T-helper 1 cell (primary cell): ENCODE measurements around the gene DPM1.
"Not testable (repeated sequence)": the region's sequence is repeated elsewhere in the genome, so short reads cannot be mapped to it uniquely, and the experiment has no call there.

ENCODE experiments used
- DNase-seq, 5 donors: peaks; one replicate each; pipeline ENCODE4 v3.0.0-alpha.2; 2012 to 2020

DPM1 gene

GRCh38 chr20:50978533-50978932 lies 20.2 kb upstream of the DPM1 start:
- not testable (repeated sequence) for DNase-seq

- no peak for DNase-seq
Measured at GRCh38 chr20:50977066-50978021, 19.0 kb upstream of the DPM1 start.

DNA sequence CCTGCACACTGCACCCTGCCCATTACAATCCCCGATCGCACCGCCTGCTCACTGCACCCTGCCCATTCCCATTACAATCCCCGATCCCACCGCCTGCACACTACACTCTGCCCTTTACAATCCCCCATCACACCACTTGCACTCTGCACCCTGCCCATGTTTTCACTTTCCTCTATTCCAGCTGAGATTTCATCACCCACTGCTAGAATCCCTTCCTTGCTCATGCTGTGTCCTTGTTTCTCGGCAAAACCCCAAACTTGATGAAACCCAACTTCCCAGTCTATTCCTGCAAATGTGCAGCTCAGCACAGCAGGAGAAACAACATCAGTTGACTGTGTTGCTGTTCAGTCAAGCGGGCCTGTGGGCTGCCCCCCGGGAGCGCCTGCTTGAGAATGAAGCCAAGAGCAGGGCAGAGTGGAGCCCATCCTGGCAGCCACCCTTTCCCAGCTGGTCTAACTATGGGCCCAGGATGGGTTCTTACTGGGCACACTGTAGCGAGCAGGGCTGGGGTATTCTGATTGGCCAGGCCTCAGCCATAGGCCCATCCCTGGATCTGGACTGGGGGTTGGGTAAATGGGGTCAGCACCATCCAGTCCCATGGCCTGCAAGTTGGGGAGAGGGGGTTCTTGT lies 17.5 kb upstream of the DPM1 start:
- no peak for DNase-seq

DNA sequence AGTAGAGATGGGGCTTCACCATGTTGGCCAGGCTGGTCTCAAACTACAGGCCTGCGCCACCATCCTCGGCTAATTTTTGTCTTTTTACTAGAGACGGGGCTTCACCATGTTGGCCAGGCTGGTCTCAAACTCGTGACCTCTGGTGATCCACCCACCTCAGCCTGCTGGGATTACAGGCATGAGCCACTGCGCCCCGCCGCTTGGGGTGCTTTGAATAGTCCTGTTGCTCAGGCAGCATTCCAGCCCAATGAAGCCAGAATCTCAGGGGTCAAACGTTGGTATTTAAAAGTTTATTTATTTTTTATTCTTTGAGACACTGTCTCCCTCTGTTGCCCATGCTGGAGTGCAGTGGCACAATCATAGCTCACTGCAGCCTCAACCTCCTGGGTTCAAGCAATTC lies 11.6 kb upstream of the DPM1 start:
- DNase-seq = no peak

DNA sequence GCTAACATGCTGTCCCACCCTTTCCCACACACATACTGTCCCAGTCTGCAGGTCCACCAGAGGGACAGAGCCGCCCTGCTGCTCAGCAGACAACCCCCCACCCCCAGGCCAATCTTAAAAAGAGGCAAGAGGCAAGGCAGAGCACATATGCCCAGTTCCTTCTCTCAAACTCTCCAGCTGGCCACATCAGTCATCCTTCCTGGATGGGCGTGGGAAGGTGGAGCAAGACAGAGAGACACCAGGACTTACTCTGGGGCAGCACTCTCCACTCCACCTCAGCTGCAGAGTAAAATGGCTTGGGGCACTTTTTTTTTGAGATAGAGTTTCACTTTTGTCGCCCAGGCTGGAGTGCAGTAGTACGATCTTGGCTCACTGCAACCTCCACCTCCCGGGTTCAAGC lies 11.1 kb upstream of the DPM1 start:
- no peak for DNase-seq

GRCh38 chr20:50968289-50968688 lies 10.0 kb upstream of the DPM1 start:
- no peak for DNase-seq

GRCh38 chr20:50967586-50967985 lies 9.3 kb upstream of the DPM1 start:
- DNase-seq = no peak

DNA sequence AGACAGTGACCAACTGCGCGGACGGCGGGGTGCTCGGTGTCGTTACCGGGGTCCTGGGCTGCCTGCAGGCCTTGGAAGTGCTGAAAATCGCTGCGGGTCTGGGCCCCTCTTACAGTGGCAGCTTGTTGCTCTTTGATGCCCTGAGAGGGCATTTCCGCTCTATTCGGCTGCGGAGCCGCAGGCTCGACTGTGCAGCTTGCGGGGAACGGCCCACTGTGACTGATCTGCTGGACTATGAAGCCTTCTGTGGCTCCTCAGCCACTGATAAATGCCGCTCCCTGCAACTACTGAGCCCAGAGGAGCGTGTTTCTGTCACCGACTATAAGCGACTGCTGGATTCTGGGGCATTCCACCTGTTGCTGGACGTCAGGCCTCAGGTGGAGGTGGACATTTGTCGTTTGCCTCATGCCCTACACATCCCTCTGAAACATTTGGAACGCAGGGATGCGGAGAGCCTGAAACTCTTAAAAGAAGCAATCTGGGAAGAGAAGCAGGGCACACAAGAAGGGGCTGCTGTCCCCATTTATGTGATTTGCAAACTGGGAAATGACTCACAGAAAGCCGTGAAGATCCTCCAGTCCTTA lies 1.3 kb upstream of the DPM1 start:
- no peak for DNase-seq

DNA sequence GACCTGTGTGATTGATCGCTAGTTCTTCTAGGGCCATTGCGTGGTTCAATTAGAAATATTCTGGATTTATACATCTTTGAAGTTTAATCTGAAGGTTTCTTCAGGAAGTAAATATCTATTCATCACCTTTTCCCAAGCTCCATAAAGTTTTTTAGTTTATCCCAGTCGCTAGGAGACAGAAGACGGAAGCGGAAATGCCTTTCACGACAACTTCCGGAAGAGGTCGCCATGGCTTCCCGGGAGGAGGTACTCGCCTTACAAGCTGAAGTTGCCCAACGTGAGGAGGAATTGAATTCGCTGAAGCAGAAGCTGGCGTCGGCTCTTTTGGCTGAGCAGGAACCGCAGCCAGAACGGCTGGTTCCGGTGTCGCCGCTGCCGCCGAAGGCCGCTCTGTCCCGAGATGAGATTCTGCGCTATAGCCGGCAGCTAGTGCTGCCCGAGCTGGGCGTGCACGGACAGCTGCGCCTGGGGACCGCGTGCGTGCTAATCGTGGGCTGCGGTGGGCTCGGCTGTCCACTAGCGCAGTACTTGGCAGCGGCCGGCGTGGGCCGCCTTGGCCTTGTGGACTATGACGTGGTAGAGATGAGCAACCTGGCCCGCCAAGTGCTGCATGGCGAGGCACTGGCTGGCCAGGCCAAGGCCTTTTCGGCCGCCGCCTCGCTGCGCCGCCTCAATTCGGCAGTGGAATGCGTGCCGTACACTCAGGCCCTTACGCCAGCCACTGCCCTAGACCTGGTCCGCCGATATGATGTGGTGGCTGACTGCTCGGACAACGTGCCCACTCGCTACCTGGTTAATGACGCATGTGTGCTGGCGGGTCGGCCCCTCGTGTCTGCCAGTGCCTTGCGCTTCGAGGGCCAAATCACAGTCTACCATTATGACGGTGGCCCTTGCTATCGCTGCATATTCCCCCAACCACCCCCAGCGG lies 547 bp upstream of the DPM1 start, which contains the start of gene MOCS3:
Gene MOCS3 (plus strand): TSS at position 204 of the 928 bp plus-strand sequence. CDS start 25 bp downstream, at position 229.
- peak; percentile 70 to 91 (median 77) for DNase-seq

DNA sequence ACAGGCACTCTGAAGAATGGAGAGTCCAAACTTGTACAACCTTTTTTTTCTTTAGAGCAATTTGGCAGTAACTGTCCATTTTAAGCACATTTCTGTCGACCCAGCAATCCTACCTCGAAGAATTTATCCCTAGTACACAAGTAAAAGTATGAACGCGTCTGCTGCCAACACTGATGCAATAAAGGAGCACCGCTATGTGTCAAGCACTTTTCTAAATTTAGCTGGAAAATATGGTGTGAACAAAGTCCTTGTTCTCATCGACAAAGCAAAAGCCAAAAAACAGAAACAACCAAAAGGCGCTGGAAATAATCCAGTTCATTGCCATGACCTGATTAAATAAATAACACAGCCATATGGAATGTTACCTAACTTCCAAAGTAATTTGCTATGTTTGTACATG lies 1.1 kb downstream of the DPM1 start:
- DNase-seq = no peak

GRCh38 chr20:50953821-50954220 lies 4.5 kb downstream of the DPM1 start:
- no peak for DNase-seq

DNA sequence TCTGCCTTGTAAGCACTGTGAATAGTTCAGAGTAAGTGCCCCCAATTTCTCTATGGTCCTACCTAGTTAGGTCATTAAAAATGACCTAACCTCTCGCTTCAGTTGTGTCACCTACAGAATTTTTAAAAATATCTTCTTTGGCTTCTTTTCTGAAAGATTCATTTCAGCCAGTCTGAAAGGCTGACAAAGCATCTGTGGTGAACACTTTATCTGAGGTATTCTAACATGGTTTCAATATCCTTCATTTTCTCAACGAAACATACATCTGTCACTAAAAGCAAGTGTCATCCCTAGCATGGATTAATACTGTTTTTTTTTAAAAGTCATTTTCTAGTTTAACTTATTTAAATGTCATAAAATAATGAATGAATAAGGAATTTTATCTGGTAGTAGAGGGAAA lies 5.1 kb downstream of the DPM1 start:
- DNase-seq = no peak

DNA sequence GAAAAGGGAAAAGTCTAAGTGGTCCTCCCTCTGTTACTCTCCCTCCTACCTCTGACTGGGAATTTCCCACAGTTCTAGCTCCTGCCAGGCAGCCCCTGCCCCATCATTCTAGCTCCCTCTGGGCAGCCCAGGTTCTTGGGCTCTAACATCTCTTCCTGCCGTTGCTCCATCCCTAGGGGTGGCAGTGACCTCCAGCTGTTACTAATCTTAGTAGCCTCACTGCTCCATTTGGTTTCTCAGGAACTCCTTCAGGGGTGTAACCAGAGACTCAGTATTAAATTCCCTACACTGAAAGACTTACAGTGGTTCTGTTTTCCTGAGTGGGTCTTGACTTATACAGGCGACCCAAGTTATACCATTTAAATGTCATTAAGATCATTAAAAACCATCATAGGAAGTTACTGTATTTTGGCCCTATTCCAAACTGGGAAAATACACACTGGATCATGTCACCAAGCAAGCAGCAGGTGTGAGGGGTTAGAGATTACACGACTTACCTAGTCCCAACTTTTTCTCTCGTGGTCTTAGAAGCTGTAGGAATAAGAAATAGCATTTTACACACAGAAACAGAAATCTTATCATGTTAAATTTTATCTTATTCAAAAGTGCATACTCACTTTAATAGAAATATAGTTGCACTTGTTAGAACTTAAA lies 10.1 kb downstream of the DPM1 start:
- no peak for DNase-seq

GRCh38 chr20:50943069-50943468 lies 15.3 kb downstream of the DPM1 start:
- no peak for DNase-seq

DNA sequence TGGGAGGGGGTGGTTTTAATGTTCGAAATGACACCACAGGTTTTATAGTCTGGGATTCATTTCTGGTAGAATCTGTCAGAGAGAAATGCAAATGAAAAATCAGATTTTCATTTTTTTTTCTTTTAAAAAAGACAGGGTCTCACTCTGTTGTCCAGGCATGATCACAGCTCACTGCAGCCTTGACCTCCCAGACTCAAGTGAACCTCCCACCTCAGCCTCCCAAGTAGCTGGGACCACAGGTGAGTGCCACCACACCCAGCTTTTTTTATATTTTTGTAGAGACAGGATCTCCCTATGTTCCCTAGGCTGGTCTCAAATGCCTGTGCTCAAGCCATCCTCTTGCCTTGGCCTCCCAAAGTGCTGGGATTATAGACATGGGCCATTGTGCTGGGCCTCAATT lies 24.7 kb downstream of the DPM1 start:
- no peak for DNase-seq

DNA sequence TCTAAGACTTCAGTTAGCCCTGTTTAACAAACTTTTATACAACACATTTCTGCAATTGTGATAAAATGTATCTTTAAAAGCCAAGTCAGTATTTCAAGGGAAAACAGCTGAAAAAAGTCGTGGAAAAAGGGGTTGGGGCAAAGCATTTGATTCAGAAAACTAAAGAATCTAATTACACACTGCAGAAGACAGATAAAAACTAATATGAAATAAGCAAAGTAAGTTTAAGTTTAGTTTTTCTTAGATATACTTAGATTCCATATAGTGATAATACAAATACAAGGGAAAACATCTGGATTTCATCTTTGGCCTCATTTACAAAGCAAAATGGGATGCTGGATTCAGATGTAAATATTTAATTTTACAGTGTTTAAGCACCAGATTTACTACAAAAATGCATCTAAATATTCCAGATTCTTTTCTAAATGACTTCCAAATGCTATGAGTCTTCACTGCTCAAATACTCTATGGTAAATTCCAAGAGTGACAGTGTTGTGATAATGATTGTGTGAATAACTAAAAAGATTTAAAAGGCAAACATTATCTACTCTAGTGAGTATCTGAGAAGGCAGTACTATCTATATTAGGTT lies 25.5 kb downstream of the DPM1 start:
- no peak for DNase-seq

DNA sequence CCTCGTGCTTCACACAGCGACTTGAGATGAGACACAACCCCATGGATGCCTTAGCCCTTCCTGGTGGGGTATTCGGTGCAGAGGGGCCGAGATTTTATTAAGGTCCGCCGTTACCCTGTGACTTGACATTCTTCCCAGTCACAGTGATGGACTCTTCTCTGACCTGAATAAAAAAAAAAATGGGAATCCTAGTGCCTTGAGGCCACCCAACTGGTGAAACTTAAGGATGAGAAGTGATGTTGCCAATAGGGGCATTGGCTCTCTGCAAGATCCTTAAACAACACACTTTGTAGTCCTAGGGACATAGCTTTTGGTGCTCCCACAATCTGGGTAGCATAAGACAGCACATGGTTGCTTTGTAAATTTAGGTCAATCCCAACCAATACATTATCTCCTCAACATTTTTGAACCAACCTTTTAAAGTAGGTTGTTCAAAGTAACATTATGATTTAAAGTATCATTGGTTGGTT lies 26.3 kb downstream of the DPM1 start:
- no peak for DNase-seq

DNA sequence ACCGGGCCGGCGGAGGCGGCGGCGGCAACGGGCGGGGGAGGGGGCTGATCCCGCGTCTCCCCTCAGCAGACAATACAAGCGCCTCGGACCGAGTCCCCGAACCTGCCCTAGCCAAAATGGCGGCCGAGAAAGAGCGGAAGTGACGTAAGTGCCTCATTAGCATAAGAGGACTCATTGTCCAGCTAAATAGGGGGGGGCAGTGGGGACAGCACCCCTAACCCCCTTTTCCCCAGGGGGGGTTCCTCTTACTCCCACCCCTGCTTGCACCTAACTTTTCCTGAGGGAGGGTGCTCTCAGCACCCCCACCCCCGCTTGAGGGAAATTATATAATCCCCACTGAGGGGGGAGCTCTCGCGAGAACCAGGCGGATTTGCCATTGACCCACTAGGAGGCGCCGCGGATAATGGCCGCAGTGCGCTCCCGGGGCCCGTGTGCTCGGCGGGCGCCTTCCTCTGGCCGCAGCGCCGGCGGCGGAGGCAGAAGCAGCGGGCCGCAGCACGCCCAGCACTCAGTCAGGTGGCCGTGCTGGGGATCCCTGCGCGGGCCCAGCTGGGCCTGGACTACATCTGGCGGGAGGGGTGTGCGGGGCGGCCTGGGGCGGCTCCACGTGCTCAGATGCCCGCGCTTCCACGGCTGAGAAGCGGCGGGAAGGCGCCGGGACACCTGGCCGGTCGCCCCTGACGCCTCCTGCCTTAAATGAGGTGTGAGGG lies 26.9 kb downstream of the DPM1 start, which contains the start of gene ADNP:
Gene ADNP (minus strand): TSS at position 132 of the 710 bp plus-strand sequence. CDS start 27,441 bp downstream, outside the sequence.
- DNase-seq = peak; percentile 80 to 91 (median 87)

DNA sequence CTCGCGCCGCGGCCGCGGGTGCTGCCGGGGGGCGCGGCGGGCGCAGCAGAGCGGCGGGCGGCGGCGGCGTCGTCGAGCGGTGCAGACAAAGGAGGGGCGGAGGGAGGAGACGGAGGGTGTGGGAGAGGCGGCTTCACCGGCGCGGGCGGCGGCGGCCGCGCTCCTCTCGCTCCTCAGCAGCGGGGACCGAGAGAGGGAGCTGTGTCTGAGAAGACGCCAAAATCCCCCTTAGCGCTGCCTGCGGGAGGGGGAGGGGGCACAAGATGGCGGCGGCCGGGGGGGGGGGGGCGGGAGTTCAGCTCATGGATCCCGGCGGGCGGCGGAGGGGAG lies 27.4 kb downstream of the DPM1 start:
- no peak for DNase-seq

GRCh38 chr20:50930139-50930975 lies 28.0 kb downstream of the DPM1 start:
- DNase-seq = peak in 3 of 5 donors; percentile 11 to 21 (median 13)
